ENCODE data around the gene CHST13.

CHST13 gene

DNA sequence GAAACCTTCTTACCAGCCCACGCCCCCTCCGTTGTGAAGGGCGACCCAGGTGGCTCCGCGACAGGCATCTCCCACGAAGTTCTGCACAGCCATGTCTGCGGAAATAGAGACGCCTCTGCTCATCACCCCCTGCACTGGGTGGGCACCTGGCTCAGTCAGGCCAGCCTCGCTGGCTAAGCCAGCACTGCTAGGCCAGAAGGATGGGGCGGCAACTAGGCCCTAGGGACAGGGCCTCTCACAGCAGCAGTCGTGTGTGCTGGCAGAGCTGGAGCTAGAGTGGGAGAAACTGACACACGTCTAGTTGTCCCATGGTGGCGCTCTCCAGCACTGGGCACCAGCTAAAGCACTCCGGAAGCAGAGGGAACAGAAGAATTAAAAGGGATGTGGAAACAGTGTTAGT lies 35.8 kb upstream of the CHST13 start:
- DNase-seq (ENCODE audit: low spot score) = no peak

GRCh38 chr3:126488886-126489569 lies 34.9 kb upstream of the CHST13 start:
- no peak for DNase-seq (ENCODE audit: low spot score)

DNA sequence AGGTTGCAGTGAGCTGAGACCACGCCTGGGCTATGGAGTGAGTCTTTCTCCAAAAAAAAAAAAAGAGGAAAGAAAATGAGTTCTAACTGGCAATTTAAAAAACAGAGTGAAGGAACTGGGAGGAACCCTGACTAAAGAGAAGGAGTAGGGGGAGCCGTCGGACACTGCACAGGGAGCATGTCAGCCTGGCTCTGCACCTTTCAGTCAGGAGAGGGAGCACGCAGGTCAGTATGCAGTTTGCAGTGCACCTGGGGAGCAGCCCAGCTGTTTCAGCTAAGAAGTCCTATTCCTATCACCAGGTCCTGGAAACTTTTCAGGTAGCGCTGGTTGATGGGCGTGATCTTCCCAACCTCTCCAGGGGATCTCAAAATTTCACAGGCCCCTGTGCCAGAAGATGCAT lies 33.3 kb upstream of the CHST13 start:
- no peak for DNase-seq (ENCODE audit: low spot score)

DNA sequence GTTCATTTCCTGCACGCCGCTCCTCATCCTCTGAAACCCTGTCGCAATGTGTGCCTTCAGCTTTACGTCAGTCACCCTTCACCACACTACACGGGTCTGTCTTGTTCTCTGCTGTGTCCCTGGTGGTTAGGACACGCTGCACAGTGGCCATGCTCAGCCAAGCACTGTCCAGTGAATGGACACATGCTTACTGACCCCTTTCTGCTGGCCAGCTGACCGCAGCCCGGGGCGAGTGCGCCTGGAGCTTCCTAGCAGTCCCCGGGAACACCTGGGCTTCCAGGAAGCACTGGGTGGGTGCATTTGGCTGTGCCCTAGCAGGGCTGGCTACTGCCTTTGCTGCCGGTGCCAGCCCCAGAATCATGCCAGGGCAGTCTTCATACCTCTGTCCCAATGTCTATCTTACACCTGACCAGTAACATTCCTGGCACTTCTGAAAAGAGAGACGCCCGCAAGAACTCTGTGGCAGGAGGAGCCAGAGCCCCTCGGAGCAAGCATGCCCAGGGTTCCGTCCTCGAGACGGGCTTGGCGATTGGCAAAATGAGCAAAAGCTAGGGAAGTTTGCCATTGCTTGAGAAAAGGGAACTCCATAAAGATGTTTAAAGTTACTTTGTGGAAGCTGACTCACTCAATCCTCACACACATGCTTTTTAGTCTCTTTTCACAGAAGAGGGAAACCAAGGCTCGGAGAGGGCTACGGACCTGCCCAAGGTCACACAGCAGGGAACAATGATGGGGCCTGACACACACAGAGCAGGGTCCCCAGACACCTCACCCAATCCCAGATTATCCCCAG lies 32.5 kb upstream of the CHST13 start:
- DNase-seq (ENCODE audit: low spot score) = no peak

GRCh38 chr3:126493051-126493450 lies 30.9 kb upstream of the CHST13 start:
- DNase-seq (ENCODE audit: low spot score) = no peak

GRCh38 chr3:126493739-126494138 lies 30.2 kb upstream of the CHST13 start:
- no peak for DNase-seq (ENCODE audit: low spot score)

GRCh38 chr3:126494204-126494969 lies 29.6 kb upstream of the CHST13 start:
- DNase-seq (ENCODE audit: low spot score) = no peak

- DNase-seq (ENCODE audit: low spot score) = no peak
Measured at GRCh38 chr3:126494970-126495230, 29.1 kb upstream of the CHST13 start.

- no peak for DNase-seq (ENCODE audit: low spot score)
Measured at GRCh38 chr3:126495786-126496185, 28.2 kb upstream of the CHST13 start.

GRCh38 chr3:126496894-126497850 lies 26.8 kb upstream of the CHST13 start:
- DNase-seq (ENCODE audit: low spot score) = no peak

DNA sequence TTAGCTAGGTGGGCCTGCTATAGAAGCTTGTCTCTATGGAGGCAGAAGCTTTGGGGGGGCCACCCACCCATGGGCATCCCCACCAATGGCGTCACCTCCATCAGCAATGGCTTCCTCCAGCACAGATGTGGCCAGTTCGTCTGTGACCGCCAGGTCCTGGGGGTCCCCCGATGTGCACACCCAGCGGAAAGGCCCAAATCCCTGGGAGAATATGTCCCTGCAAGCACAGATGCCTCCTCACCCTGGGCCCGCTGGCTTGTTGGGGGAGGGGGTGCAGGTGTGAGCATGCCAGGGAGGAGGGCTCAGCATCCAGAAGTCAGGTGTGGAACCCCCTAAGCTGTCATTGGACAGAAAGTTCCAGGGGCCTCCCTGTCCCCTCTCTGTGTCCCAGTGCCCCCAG lies 26.0 kb upstream of the CHST13 start:
- no peak for DNase-seq (ENCODE audit: low spot score)

- DNase-seq (ENCODE audit: low spot score) = no peak
Measured at GRCh38 chr3:126498461-126498860, 25.5 kb upstream of the CHST13 start.

DNA sequence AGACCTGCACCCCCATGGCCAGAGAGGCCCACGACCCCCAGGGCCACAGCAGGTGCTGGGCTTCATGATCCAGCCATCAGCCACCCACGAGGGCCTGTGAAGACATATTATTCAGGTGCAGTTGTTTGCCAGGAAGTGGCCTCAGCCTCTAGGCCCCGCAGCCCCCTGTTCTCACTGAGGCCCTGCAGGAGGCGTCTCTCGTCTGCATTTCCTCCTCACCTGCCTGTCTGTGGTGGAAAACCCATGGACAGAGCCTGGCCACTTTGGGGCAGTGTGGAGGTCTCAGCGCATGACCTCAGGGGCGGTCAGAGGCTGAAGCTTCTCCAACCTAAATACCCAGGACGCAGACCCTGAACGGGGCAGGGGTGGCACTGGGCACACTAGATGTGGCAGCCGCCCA lies 25.0 kb upstream of the CHST13 start:
- DNase-seq (ENCODE audit: low spot score) = no peak

- DNase-seq (ENCODE audit: low spot score) = no peak
Measured at GRCh38 chr3:126499401-126499800, 24.6 kb upstream of the CHST13 start.

DNA sequence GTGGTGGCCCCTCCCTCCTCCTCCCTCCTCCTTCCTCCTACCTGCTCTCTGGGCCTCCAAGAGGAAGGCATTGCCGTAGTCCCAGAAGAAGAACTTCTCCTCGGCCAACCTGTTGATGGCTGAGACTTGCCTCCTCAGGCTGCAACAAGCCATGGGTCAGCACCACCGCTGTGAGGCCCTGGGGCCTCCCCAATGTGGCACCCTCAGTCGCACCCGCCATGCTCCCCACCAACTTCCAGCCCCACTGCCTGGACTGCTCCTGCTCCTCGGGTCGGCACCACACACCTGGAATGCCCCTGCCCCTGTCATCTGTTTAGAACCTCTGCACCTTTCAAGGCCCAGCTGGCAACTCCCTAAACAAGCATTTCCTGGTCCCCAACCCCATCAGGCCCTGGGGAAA lies 23.9 kb upstream of the CHST13 start:
- DNase-seq (ENCODE audit: low spot score) = no peak

GRCh38 chr3:126501054-126501453 lies 22.9 kb upstream of the CHST13 start:
- DNase-seq (ENCODE audit: low spot score) = no peak

- DNase-seq (ENCODE audit: low spot score) = no peak
Measured at GRCh38 chr3:126501736-126502135, 22.2 kb upstream of the CHST13 start.

- no peak for DNase-seq (ENCODE audit: low spot score)
Measured at GRCh38 chr3:126502656-126503055, 21.3 kb upstream of the CHST13 start.

- no peak for DNase-seq (ENCODE audit: low spot score)
Measured at GRCh38 chr3:126503701-126504100, 20.3 kb upstream of the CHST13 start.

GRCh38 chr3:126507886-126508285 lies 16.1 kb upstream of the CHST13 start:
- DNase-seq (ENCODE audit: low spot score) = no peak

DNA sequence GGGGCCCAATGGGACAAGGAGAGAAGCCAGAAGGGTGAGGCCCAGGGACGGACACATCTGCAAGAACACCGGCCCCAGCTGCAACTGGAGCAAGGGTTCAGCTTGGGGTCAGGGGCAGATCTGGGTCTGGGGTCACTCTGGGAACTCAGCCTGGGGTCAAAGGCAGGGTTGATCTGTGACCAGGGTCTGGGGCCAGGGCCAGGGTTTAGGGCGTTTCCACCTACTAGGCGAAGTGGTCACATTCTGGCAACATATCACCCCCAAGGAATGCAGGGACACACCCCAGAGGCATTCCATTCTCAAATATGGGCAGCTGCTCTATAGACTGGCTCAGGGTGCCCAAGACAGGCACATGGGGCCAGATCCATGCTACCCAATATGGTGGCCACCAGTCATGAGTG lies 15.4 kb upstream of the CHST13 start:
- DNase-seq (ENCODE audit: low spot score) = no peak

All from CD4-positive, alpha-beta T cell treated with Interleukin-15 for 4 hours (primary cell).